H9 (cell line): ENCODE results near the gene SEMA7A. TPM values are rescaled to one million over a fixed set of nuclear protein-coding genes. Genes with fewer than 3 reads are reported as not detected.

Experiments
- DNase-seq: peaks from one replicate; pipeline ENCODE4 v3.0.0-alpha.2; 2017
- H2AFZ ChIP-seq: one replicate; pipeline ENCODE4 v1.6.1; 2013; ENCODE audit warnings: mild to moderate bottlenecking, low read length, control low read depth, moderate library complexity
- H2AK5ac ChIP-seq: 2 replicates; pipeline ENCODE4 v1.6.1; 2013; ENCODE audit warnings: low read length, control low read depth, mixed read lengths; ENCODE audit not compliant: insufficient read length
- H2BK120ac ChIP-seq: one replicate; pipeline ENCODE4 v1.6.1; 2013; ENCODE audit warnings: low read depth, mild to moderate bottlenecking, low read length, control low read depth, inconsistent platforms; ENCODE audit not compliant: poor library complexity, severe bottlenecking
- H2BK12ac ChIP-seq: 2 replicates; pipeline ENCODE4 v1.6.1; 2013; ENCODE audit warnings: low read length, control low read depth, mixed read lengths, low read depth; ENCODE audit not compliant: insufficient read length
- H2BK15ac ChIP-seq: 2 replicates; pipeline ENCODE4 v1.6.1; 2013; ENCODE audit warnings: low read depth, low read length, control low read depth
- H2BK20ac ChIP-seq: one replicate; pipeline ENCODE4 v1.6.1; 2013; ENCODE audit warnings: low read depth, mild to moderate bottlenecking, low read length, control low read depth, inconsistent platforms; ENCODE audit not compliant: poor library complexity, severe bottlenecking
- H2BK5ac ChIP-seq: 2 replicates; pipeline ENCODE4 v1.6.1; 2013; ENCODE audit warnings: low read length, control low read depth, mixed read lengths; ENCODE audit not compliant: insufficient read length
- H3K14ac ChIP-seq: 2 replicates; pipeline ENCODE4 v1.6.1; 2013; ENCODE audit warnings: low read length, control low read depth; ENCODE audit not compliant: insufficient read depth
- H3K18ac ChIP-seq: 2 replicates; pipeline ENCODE4 v1.6.1; 2013; ENCODE audit warnings: low read depth, mild to moderate bottlenecking, mixed read lengths, low read length, control low read depth; ENCODE audit not compliant: insufficient read length
- H3K23ac ChIP-seq: 2 replicates; pipeline ENCODE4 v1.6.1; 2013; ENCODE audit warnings: low read length, control low read depth, mixed read lengths, low read depth; ENCODE audit not compliant: insufficient read length
- H3K23me2 ChIP-seq: 2 replicates; pipeline ENCODE4 v1.6.1; 2013; ENCODE audit warnings: low read depth, mild to moderate bottlenecking, mixed read lengths, low read length, control low read depth; ENCODE audit not compliant: insufficient read length, poor library complexity, severe bottlenecking
- H3K27ac ChIP-seq: 2 replicates; pipeline ENCODE4 v1.5.1; 2013; ENCODE audit warnings: low read length, control low read depth, mixed read lengths, low read depth; ENCODE audit not compliant: insufficient read length
- H3K27me3 ChIP-seq: 2 replicates; pipeline ENCODE4 v1.6.1; 2013; ENCODE audit warnings: low read length, control low read depth, inconsistent platforms; ENCODE audit not compliant: insufficient read depth
- H3K4ac ChIP-seq: 2 replicates; pipeline ENCODE4 v1.6.1; 2013; ENCODE audit warnings: low read depth, mild to moderate bottlenecking, control low read depth, inconsistent platforms, low read length, moderate library complexity
- H3K4me1 ChIP-seq: 2 replicates; pipeline ENCODE4 v1.6.1; 2013; ENCODE audit warnings: low read length, control low read depth, inconsistent platforms; ENCODE audit not compliant: insufficient read depth
- H3K4me2 ChIP-seq: 2 replicates; pipeline ENCODE4 v1.6.1; 2013; ENCODE audit warnings: low read length, control low read depth, mixed read lengths; ENCODE audit not compliant: insufficient read length, insufficient read depth
- H3K56ac ChIP-seq: 2 replicates; pipeline ENCODE4 v1.6.1; 2013; ENCODE audit warnings: low read depth, mild to moderate bottlenecking, mixed read lengths, low read length, control low read depth; ENCODE audit not compliant: insufficient read length
- H3K79me1 ChIP-seq: 2 replicates; pipeline ENCODE4 v1.6.1; 2013; ENCODE audit warnings: low read depth, mild to moderate bottlenecking, moderate library complexity, low read length, control low read depth, inconsistent platforms; ENCODE audit not compliant: insufficient read depth, poor library complexity, severe bottlenecking
- H3K79me2 ChIP-seq: 2 replicates; pipeline ENCODE4 v1.6.1; 2013; ENCODE audit warnings: low read length, control low read depth, inconsistent platforms; ENCODE audit not compliant: insufficient read depth
- H3K9ac ChIP-seq: 2 replicates; pipeline ENCODE4 v1.6.1; 2013; ENCODE audit warnings: low read length, control low read depth, mixed read lengths; ENCODE audit not compliant: insufficient read length; ENCODE audit errors: extremely low read depth
- H3K9me3 ChIP-seq: one replicate; pipeline ENCODE4 v1.6.1; 2013; ENCODE audit warnings: low read depth, low read length, inconsistent platforms; ENCODE audit not compliant: control insufficient read depth
- H3T11ph ChIP-seq: one replicate; pipeline ENCODE4 v1.6.1; 2013; ENCODE audit warnings: mild to moderate bottlenecking, low read length, control low read depth, inconsistent platforms
- H4K20me1 ChIP-seq: one replicate; pipeline ENCODE4 v1.6.1; 2013; ENCODE audit not compliant: control insufficient read depth, insufficient read length, insufficient read depth
- H4K5ac ChIP-seq: 2 replicates; pipeline ENCODE4 v1.6.1; 2013; ENCODE audit warnings: low read depth, mild to moderate bottlenecking, mixed read lengths, low read length, control low read depth; ENCODE audit not compliant: insufficient read length
- H4K8ac ChIP-seq: replicated peaks from 2 replicates; pipeline ENCODE4 v1.6.1; 2013; ENCODE audit warnings: low read length, control low read depth, mixed read lengths, low read depth; ENCODE audit not compliant: insufficient read length
- H4K91ac ChIP-seq: 2 replicates; pipeline ENCODE4 v1.6.1; 2013; ENCODE audit warnings: low read depth, mild to moderate bottlenecking, moderate library complexity, mixed read lengths, low read length, control low read depth; ENCODE audit not compliant: insufficient read length
- H3K27ac Mint-ChIP-seq, 3 experiments: 2 replicates in 2 of 3; 3 replicates in 1 of 3; pipeline ENCODE4 v1.8.0; 2020 to 2021; ENCODE audit warnings: mixed read lengths in 3 of 3, mild to moderate bottlenecking in 1 of 3, moderate library complexity in 1 of 3
- H3K27me3 Mint-ChIP-seq: 2 replicates; pipeline ENCODE4 v1.8.0; 2021; ENCODE audit warnings: low read depth, mild to moderate bottlenecking, moderate library complexity, mixed read lengths
- H3K36me3 Mint-ChIP-seq, 3 experiments: 2 replicates in 2 of 3; 3 replicates in 1 of 3; pipeline ENCODE4 v1.8.0; 2020 to 2021; ENCODE audit warnings: low read depth in 3 of 3, mixed read lengths in 3 of 3; ENCODE audit not compliant: insufficient read depth in 1 of 3
- H3K4me1 Mint-ChIP-seq, 2 experiments: 2 replicates each; pipeline ENCODE4 v1.8.0; 2020; ENCODE audit warnings: mixed read lengths in 2 of 2
- H3K4me3 Mint-ChIP-seq, 2 experiments: 2 replicates in 1 of 2; 3 replicates in 1 of 2; pipeline ENCODE4 v1.8.0; 2020 to 2021; ENCODE audit warnings: mild to moderate bottlenecking in 2 of 2, mixed read lengths in 2 of 2, moderate library complexity in 1 of 2
- H3K9me3 Mint-ChIP-seq, 2 experiments: 2 replicates in 1 of 2; 3 replicates in 1 of 2; pipeline ENCODE4 v1.8.0; 2020; ENCODE audit warnings: mild to moderate bottlenecking in 2 of 2, mixed read lengths in 2 of 2, moderate library complexity in 1 of 2
- CTCF ChIP-seq: fragments of 200-600 bp; sonication (generic); conservative IDR thresholded peaks from 3 replicates; pipeline ENCODE4 v1.8.0; 2021; ENCODE audit warnings: antibody characterized with exemption, mild to moderate bottlenecking
- WGBS: extraction: QIAGEN DNeasy Blood & Tissue Kit; methylation state at CpG from one replicate; pipeline ENCODE4 v1.1.7; 2013; ENCODE audit warnings: missing lambda C conversion rate, low lambda C conversion rate, mixed read lengths; ENCODE audit not compliant: insufficient read length; ENCODE audit errors: extremely low coverage; 5-methylcytosine and 5-hydroxymethylcytosine counted together
- total RNA-seq: library from RNA; stranded (reverse); gene quantifications from 2 replicates; pipeline ENCODE4 v1.2.1, GENCODE V29; 2021

SEMA7A gene
- total RNA-seq, 1 experiment from 2014 or later, result 5.7 TPM

- no peak overlapping the region for H2BK15ac ChIP-seq
- no peak overlapping the region for H4K5ac ChIP-seq
- H3K27me3 ChIP-seq, result no peaks in the 10 kb centered on the region
- no peak overlapping the region for H3K4ac ChIP-seq
- no peak overlapping the region for H2BK5ac ChIP-seq
- Mint-ChIP-seq H3K4me3 (no peak overlapping the region), H3K27me3 (no peaks in the 10 kb centered on the region), H3K36me3 (peaks cover 3 to 10% (median 5%) of the 10 kb centered on the region in 3 experiments; a peak in 6 of 7 replicates), H3K27ac (no peak overlapping the region; a peak in 1 of 7 replicates), H3K4me1 (peaks cover 9 to 21% of the 10 kb centered on the region in 2 experiments), H3K9me3 (no peaks in the 10 kb centered on the region)
- H3K23me2 ChIP-seq, result no peaks in the 10 kb centered on the region
- H2AFZ ChIP-seq, result no peak overlapping the region
- no peak overlapping the region for H2AK5ac ChIP-seq
- H3K9me3 ChIP-seq, result no peaks in the 10 kb centered on the region
- no peaks in the 10 kb centered on the region for H3K79me2 ChIP-seq
- H3K18ac ChIP-seq, result no peak overlapping the region
- H3K14ac ChIP-seq, result no peak overlapping the region; the same call in 1 of the 2 replicates
- no peak overlapping the region for H3K4me2 ChIP-seq
- no peak for DNase-seq
- no CpG with 5 or more reads among the region's 7 CpGs for WGBS
- no peak overlapping the region for H3K23ac ChIP-seq
- no peak overlapping the region for H2BK20ac ChIP-seq
- no peaks in the 10 kb centered on the region for H4K20me1 ChIP-seq
- no peaks in the 10 kb centered on the region for H3K79me1 ChIP-seq
- H3K4me1 ChIP-seq, result no peaks in the 10 kb centered on the region; the same call in 1 of the 2 replicates
- H2BK12ac ChIP-seq, result no peak overlapping the region
- H4K8ac ChIP-seq, result no peak overlapping the region
- no peak overlapping the region for H4K91ac ChIP-seq
- H3K56ac ChIP-seq, result no peak overlapping the region
- no peak overlapping the region for H2BK120ac ChIP-seq
- H3K9ac ChIP-seq, result no peak overlapping the region
- no peak for TF ChIP-seq CTCF
- H3K27ac ChIP-seq, result no peak overlapping the region
- H3T11ph ChIP-seq, result no peak overlapping the region
These were observed 24.5 kb downstream of the SEMA7A start for GRCh38 chr15:74409225-74409624.
